Activated B cell treated with CpG ODN at 0.5 μM for 24 hours (primary cell): ENCODE data around the gene PNPLA7. TPM values are rescaled to one million over a fixed set of nuclear protein-coding genes. Genes with fewer than 3 reads are reported as not detected.

ENCODE experiments used
- ATAC-seq: fragments of 200-7000 bp; cut with Tn5 transposase; one replicate; pipeline ENCODE4 v1.10.0; 2021; ENCODE audit warnings: low read depth, mild to moderate bottlenecking, moderate library complexity
- CTCF ChIA-PET: fragments of 350-600 bp; sonication (Branson Sonifier 250); formaldehyde crosslinking; loops from one replicate; lab custom pipeline; 2021; ENCODE audit warnings: antibody characterized with exemption; lab: Charles Lee
- POLR2A ChIA-PET: fragments of 350-600 bp; sonication (Branson Sonifier 250); formaldehyde crosslinking; loops from one replicate; lab custom pipeline; 2021; ENCODE audit warnings: antibody characterized with exemption; lab: Charles Lee
- DNase-seq: peaks from one replicate; pipeline ENCODE4 v3.0.0; 2022
- H3K27ac Mint-ChIP-seq: one replicate; pipeline ENCODE4 v1.8.0; 2020; ENCODE audit warnings: mixed read lengths
- H3K27me3 Mint-ChIP-seq: one replicate; pipeline ENCODE4 v1.8.0; 2021; ENCODE audit warnings: mixed read lengths
- H3K36me3 Mint-ChIP-seq: one replicate; pipeline ENCODE4 v1.8.0; 2021; ENCODE audit warnings: low read depth, mixed read lengths
- H3K4me1 Mint-ChIP-seq: one replicate; pipeline ENCODE4 v1.8.0; 2021; ENCODE audit warnings: mixed read lengths
- H3K4me3 Mint-ChIP-seq: one replicate; pipeline ENCODE4 v1.8.0; 2020; ENCODE audit warnings: mild to moderate bottlenecking, mixed read lengths
- H3K9me3 Mint-ChIP-seq: one replicate; pipeline ENCODE4 v1.8.0; 2020; ENCODE audit warnings: mixed read lengths
- intact Hi-C: fragments of 100-400 bp; cut with micrococcal nuclease; formaldehyde crosslinking; loops from one replicate; pipeline ENCODE4 v1.15.1; 2024
- total RNA-seq: library from RNA; stranded (reverse); gene quantifications from 2 replicates; pipeline ENCODE4 v1.2.3, GENCODE V29; 2022
- TF ChIP-seq, protein P1 (sequence below): fragments of 200-600 bp; IDR thresholded peaks from one replicate; pipeline ENCODE4 v1.8.0; 2022; ENCODE audit warnings: antibody characterized with exemption, mild to moderate bottlenecking

The PNPLA7 gene
- total RNA-seq, 1 donor from 2014 or later = 5.5 TPM

DNA sequence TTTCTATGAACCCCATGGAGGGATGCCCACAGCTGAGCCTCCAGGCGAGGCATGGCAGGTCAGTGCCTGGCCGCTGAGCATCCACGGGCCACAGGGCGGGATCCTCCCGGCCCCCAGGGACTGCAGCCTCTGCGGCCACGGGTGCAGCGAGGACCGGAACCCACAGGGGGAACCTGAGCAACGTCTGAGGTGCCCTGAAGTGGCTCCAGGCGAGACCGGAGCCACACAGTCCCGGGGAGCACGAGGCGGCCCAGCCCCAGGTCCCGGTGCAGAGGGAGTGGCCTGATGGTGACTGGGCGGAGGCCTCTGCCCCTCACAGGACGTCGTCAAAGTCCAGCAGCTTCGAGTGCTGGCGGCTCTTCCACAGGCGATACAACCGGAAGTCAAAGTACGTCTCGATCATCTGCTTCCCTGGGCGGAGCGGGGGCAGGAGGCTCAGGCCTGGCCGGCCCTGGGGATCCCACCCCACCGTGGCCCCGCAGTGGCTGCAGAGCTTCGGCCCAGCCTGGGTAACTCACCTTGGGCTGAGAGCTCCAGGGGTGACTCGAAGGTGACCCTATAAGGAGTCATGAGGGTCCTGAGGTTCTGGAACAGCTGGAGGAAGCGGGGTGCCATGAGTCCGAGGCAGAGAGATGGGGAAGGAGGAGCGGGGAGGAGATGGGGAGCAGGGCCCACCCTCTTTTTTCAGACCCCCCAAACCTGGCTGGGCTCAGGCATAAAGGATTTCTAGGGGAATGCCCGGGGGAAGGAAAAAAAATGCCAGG lies 100.9 kb downstream of the PNPLA7 start:
- Mint-ChIP-seq H3K9me3 (no peaks in the 10 kb centered on the region), H3K4me1 (peaks cover 15% of the 10 kb centered on the region), H3K4me3 (no peak overlapping the region), H3K36me3 (no peaks in the 10 kb centered on the region), H3K27ac (no peak overlapping the region), H3K27me3 (peaks cover 1% of the 10 kb centered on the region)
- no peak for ATAC-seq
- TF ChIP-seq, protein P1, sequence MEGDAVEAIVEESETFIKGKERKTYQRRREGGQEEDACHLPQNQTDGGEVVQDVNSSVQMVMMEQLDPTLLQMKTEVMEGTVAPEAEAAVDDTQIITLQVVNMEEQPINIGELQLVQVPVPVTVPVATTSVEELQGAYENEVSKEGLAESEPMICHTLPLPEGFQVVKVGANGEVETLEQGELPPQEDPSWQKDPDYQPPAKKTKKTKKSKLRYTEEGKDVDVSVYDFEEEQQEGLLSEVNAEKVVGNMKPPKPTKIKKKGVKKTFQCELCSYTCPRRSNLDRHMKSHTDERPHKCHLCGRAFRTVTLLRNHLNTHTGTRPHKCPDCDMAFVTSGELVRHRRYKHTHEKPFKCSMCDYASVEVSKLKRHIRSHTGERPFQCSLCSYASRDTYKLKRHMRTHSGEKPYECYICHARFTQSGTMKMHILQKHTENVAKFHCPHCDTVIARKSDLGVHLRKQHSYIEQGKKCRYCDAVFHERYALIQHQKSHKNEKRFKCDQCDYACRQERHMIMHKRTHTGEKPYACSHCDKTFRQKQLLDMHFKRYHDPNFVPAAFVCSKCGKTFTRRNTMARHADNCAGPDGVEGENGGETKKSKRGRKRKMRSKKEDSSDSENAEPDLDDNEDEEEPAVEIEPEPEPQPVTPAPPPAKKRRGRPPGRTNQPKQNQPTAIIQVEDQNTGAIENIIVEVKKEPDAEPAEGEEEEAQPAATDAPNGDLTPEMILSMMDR = no peak
- intact Hi-C loops = no loop called here
- ChIA-PET POLR2A (no interaction called here), CTCF (no interaction called here)
- no peak for DNase-seq

DNA sequence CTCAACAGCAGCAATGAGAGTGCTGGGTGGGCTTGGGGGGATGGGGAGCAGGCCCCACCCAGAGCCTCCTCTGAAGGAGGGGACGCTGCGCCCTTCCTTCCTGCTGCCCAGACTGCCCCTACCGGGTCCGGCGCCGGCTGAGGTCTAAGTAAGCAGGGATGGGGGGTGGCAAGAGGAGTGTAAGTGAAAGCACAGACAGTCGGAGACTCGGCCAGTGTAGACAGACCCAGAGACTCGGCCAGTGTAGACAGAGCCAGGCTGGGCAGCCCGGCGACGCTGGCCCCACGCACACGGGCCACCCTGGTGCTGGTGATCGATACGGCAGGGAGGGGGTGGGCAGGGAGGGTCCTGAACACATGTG lies 101.6 kb downstream of the PNPLA7 start:
- DNase-seq = no peak

DNA sequence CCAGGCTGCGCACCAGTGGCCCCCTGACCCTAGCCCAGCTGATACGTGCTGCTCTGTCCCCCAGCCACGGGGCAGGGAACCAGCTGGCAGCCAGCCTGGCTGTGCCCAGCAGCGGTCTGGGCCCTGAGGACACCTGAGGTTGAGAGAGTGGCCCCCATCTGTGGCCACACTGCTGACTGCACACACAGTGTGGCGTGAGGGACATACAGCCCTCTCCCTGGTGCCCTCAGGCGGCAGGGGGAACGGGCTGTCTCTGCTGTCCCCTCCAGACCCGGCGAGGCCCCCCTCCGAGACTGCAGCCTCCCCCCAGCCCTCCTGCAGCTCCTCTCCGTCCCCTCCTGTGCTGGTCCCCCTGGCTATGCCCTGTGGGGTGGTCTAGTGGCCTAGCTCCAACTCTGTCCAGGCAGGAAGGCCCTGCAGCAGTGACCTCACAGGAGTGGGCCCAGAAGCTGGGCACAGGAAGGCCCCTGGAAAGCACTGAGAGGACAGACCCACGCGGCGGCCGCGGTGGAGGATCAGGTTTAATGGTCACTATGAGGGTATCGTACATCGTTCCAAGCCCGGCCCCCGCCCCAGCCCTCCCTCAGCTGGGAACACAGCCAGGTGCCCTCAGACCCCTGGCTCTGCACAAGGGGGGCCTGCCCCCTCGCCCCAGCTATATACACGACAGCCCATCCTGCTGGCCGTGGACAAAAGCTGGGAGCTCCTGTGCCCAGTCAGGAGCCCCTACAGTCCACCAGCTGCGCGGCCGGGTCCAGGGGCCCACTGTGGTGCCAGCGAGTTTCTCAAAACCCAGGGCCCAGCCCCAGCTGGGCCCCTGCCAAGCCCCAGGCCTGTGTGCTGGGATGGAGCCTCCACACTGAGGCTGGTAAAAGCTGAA lies 102.2 kb downstream of the PNPLA7 start:
- ATAC-seq (no peak), DNase-seq (no peak)
- H3K4me3 Mint-ChIP-seq = no peak overlapping the region
- no peak overlapping the region for H3K27ac Mint-ChIP-seq
- H3K27me3 Mint-ChIP-seq = peaks cover 5% of the 10 kb centered on the region
- no peaks in the 10 kb centered on the region for H3K36me3 Mint-ChIP-seq
- POLR2A ChIA-PET = interaction anchor here (0.5 to 0.7 kb wide), 2 partner anchors 44 to 156 kb away, joined by 3 to 5 read pairs; no protein-coding TSS in a partner anchor
- H3K4me1 Mint-ChIP-seq = peaks cover 9% of the 10 kb centered on the region
- no peaks in the 10 kb centered on the region for H3K9me3 Mint-ChIP-seq
- intact Hi-C loops = no loop called here
- TF ChIP-seq, protein P1 = no peak
- CTCF ChIA-PET = interaction anchor here (1.4 kb wide), 1 partner anchor 25 kb away, joined by 4 read pairs; the partner anchor contains the start of gene EXD3

More for the DNA sequence above, 101.6 kb downstream of the PNPLA7 start:
- no peaks in the 10 kb centered on the region for H3K9me3 Mint-ChIP-seq
- H3K4me1 Mint-ChIP-seq = peaks cover 10% of the 10 kb centered on the region
- no peak for ATAC-seq
- H3K27ac Mint-ChIP-seq = no peak overlapping the region
- no peaks in the 10 kb centered on the region for H3K36me3 Mint-ChIP-seq
- no peak overlapping the region for H3K4me3 Mint-ChIP-seq
- POLR2A ChIA-PET = interaction anchor here (0.7 kb wide), 1 partner anchor 44 kb away, joined by 3 read pairs; no protein-coding TSS in a partner anchor
- CTCF ChIA-PET = interaction anchor here (1.4 kb wide), 1 partner anchor 26 kb away, joined by 4 read pairs; the partner anchor contains the start of gene EXD3
- TF ChIP-seq, protein P1 = no peak
- peaks cover 4% of the 10 kb centered on the region for H3K27me3 Mint-ChIP-seq
- intact Hi-C loops = no loop called here

DNA sequence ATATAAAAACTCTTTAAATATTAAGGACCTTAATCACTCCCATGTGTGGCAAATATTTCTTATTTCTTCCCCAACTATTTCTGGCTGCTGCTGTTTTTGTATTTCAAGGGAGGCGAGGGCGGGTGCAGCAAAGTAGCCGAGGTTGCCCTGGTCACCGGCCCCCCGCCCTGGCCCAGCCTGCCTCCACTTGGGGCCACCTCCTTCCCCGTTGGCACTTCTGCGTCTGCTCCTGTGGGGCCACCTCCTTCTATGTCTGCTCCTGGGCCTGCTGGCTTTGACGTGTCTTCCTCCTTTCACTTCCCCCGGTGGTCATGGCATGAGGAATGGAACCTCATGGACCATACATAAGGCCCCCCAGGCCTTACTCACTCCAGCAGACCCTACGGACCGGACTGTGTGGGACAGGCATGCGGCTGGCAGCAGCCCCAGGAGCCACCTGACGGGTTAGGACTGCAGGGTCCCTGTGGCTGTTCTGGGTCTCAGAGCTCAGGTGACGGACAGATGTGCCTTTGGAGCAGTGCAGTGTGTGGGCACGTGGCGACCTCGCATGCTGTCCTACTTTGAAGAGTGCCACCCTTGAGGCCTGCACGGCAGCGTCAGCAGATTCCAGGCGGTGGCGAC lies 103.2 kb downstream of the PNPLA7 start:
- Mint-ChIP-seq H3K36me3 (no peaks in the 10 kb centered on the region), H3K9me3 (no peaks in the 10 kb centered on the region), H3K27me3 (peaks cover 8% of the 10 kb centered on the region), H3K4me3 (no peak overlapping the region), H3K4me1 (peaks cover 6% of the 10 kb centered on the region), H3K27ac (no peak overlapping the region)
- TF ChIP-seq, protein P1 = no peak
- ATAC-seq = no peak
- intact Hi-C loops = no loop called here
- POLR2A ChIA-PET = interaction anchor here (0.8 kb wide), 1 partner anchor 12 kb away, joined by 4 read pairs; the partner anchor contains the start of gene NSMF
- CTCF ChIA-PET = interaction anchor here (1.8 kb wide), 1 partner anchor 24 kb away, joined by 7 read pairs; the partner anchor contains the start of genes EXD3 and NOXA1
- DNase-seq = no peak
